Measurements from ENCODE around the gene SLC30A10.

DNA sequence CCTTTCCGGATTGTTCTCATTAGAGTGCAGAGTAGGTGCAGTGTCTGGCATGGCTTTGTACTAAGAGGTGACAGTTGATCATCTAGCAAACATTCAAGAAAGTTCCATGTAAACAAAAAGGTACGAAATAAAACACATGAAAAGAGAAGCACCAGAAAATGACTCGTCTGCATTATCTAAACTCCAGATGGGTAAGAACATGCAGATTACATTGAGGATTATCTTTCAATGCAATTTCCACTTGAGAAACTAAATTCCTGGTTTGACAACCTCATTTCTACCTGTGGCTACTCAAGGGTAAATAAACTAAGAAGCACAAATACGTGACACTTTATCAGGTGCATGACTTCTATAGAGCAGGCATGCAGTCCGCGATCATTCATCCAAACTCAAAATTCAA lies 17.6 kb downstream of the SLC30A10 start:
- TF ChIP-seq, protein P1, sequence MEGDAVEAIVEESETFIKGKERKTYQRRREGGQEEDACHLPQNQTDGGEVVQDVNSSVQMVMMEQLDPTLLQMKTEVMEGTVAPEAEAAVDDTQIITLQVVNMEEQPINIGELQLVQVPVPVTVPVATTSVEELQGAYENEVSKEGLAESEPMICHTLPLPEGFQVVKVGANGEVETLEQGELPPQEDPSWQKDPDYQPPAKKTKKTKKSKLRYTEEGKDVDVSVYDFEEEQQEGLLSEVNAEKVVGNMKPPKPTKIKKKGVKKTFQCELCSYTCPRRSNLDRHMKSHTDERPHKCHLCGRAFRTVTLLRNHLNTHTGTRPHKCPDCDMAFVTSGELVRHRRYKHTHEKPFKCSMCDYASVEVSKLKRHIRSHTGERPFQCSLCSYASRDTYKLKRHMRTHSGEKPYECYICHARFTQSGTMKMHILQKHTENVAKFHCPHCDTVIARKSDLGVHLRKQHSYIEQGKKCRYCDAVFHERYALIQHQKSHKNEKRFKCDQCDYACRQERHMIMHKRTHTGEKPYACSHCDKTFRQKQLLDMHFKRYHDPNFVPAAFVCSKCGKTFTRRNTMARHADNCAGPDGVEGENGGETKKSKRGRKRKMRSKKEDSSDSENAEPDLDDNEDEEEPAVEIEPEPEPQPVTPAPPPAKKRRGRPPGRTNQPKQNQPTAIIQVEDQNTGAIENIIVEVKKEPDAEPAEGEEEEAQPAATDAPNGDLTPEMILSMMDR (IDR thresholded peaks at IDR 0.05) = no peak
- TF ChIP-seq POLR2A (IDR thresholded peaks at IDR 0.05) = no peak

Data from Peyer's patch (tissue), 4 donors.